Germinal center (tissue), 1 donor: ENCODE data around the gene SCFD2.
"Not testable (repeated sequence)": the region's sequence is repeated elsewhere in the genome, so short reads cannot be mapped to it uniquely, and the experiment has no call there.

Source experiments
- DNase-seq: peaks from one replicate; pipeline ENCODE4 v3.0.0; 2012; ENCODE audit warnings: mixed read lengths, low spot score

Gene SCFD2

DNA sequence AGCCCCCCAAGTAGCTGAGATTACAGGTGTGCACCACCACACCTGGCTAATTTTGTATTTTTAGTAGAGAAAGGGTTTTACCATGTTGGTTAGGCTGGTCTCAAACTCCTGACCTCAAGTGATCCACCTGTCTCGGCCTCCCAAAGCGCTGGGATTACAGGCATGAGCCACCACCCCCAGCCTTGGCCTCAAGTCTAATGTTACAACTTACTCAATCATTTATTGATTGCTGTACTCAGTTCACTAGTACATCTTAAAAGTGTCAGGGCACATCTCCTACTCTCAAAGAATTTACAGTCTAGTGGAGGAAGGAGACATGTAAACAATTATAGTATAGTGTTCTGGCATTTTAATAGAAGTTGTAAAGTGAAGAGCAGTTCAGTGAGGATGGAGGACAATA, 19.5 kb downstream of the SCFD2 start:
- DNase-seq, result not testable (repeated sequence)

DNA sequence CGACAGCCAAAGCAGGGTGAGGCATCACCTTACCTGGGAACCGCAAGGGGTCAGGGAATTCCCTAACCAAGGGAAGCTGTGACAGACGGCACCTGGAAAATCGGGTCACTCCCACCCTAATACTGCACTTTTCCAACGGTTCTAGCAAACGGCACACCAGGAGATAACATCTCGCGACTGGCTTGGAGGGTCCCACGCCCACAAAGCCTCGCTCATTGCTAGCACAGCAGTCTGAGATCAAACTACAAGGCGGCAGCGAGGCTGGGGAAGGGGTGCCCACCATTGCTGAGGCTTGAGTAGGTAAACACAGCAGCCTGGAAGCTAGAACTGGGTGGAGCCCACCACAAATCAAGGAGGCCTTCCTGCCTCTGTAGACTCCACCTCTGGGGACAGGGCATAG, 25.7 kb downstream of the SCFD2 start:
- not testable (repeated sequence) for DNase-seq

DNA sequence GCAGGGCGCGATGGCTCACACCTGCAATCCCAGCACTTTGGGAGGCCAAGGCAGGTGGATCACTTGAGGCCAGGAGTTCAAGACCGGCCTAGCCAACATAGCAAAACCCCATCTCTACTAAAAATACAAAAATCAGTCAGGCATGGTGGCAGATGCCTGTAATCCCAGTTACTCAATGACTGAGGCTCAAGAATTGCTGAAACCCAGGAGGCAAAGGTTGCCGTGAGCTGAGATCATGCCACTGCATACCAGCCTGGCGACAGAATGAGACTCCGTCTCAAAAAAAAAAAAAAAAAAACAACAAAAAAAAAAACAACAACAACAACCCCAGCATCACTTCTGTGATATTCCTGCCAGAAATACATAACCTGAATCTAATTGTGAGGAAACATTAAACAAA, 30.9 kb downstream of the SCFD2 start:
- not testable (repeated sequence) for DNase-seq

- no peak for DNase-seq
Observed at GRCh38 chr4:53326535-53326934, 39.3 kb downstream of the SCFD2 start.

DNA sequence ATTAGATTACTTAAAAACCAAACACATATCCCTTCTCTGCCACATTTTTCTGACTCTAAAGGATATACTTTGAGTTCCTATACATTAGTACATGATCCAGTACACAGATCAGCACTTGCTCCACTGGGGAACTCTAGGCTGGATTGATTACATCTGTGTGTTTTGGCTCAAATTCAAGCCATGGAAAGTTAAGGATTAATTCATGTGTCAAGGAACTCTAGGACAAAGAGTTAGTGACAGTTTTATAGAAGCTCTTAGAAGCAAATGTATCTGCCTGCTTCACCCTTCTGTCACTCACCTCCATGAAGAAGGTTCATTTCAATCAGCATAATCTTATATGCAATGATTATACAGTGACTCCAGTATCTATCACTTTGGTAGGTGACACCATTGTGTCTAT, 43.2 kb downstream of the SCFD2 start:
- DNase-seq, result no peak

DNA sequence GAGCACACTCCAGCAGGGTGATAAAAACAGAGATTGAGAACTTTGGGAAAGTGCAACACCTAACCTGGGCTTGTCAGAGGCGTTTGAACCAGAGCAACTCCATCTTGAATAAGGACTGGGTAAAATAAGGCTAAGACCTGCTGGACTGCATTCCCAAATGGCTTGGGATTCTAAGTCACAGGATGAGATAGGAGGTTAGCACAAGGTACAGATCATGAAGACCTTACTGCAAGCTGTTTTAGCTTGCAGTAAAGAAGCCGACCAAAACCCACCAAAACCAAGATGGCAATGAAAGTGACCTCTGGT, 43.9 kb downstream of the SCFD2 start:
- DNase-seq, result no peak

GRCh38 chr4:53321151-53321983, 44.5 kb downstream of the SCFD2 start:
- no peak for DNase-seq

GRCh38 chr4:53315300-53315699, 50.6 kb downstream of the SCFD2 start:
- no peak for DNase-seq

GRCh38 chr4:53314252-53314651, 51.6 kb downstream of the SCFD2 start:
- DNase-seq, result no peak

- DNase-seq, result no peak
Observed at GRCh38 chr4:53313510-53313909, 52.4 kb downstream of the SCFD2 start.

GRCh38 chr4:53309321-53310040, 56.4 kb downstream of the SCFD2 start:
- no peak for DNase-seq

DNA sequence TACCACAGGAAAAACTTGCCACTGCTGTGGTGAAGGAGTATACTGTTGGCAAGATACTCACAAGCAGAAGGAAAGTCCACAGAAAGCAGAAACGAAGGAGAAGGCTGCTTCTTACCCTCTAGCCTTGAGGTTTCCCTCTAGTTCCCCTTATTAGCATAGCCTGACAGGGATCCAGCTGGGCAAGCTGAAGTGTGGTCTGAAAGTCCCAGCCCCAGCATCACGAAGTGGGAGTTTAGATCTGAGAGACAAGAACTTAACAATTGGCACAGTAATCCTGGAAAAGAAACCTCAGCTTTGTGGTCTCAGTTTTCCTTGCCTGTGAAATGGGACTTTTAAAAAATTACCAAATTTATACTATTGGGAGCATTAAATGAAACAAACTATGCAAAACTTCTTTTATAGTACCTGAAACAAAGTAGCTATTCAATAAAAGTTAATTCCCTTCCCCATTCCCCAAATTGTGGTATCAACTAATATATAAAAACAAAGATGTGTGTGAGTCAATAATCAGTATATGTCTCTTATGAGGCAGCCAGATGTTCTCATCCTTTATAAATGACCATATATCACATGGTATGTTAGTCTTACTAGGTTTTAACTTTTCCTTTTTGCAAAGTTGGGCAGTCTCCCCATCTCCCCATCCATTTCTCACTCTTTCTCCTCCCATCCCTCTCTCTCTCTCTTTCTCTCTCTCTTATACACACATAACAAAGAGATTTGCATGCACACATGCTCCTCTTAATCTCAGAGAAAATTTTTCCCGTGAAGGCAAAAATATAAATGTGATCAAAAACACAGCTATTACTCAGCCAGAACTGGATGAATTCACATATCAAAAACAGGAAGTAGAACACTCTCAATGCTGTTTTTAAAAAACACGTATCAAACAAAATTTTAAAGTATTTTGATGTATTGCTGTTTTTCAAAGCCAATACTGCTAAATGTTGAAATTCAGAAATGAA, 57.8 kb downstream of the SCFD2 start:
- no peak for DNase-seq

DNA sequence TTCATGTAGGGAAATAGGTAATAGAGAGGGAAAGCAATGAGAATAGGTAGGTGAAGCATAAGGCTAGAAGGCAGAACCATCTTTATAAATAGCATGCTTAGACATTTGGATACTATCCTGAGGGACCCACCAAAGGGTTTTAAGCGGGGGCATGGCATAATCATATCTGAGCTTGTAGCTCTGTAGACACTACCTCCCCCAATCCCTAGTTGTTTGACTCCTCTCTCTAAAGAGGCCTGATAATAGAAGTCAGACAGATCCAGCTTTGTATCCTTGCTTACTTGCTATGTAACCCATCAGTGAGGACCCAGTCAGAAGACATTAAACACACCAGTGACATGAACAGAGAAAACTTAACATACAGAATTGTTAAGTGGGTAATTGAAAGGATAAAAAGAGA, 58.7 kb downstream of the SCFD2 start:
- no peak for DNase-seq

GRCh38 chr4:53306729-53307128, 59.1 kb downstream of the SCFD2 start:
- no peak for DNase-seq

- not testable (repeated sequence) for DNase-seq
Observed at GRCh38 chr4:53292209-53292608, 73.7 kb downstream of the SCFD2 start.

- no peak for DNase-seq
Observed at GRCh38 chr4:53281438-53281837, 84.4 kb downstream of the SCFD2 start.

DNA sequence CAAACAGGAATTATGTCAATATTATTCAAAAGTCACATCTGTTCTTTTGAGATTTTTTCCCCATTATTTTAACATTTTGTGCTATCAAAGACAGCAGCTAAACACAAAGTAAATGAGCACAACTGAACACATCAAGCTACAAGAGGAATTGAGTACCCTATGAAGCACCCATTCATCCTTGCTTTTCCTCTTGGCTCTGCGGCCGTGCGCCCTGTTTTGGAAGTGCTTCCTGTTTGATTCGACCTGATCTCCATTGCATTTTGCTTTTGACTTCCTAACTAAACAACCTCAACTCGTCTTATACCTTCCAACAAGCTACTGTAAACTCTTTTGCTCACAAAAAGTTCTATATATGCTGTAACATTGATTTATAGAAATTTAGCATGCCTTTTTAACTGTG, 85.0 kb downstream of the SCFD2 start:
- DNase-seq, result no peak

DNA sequence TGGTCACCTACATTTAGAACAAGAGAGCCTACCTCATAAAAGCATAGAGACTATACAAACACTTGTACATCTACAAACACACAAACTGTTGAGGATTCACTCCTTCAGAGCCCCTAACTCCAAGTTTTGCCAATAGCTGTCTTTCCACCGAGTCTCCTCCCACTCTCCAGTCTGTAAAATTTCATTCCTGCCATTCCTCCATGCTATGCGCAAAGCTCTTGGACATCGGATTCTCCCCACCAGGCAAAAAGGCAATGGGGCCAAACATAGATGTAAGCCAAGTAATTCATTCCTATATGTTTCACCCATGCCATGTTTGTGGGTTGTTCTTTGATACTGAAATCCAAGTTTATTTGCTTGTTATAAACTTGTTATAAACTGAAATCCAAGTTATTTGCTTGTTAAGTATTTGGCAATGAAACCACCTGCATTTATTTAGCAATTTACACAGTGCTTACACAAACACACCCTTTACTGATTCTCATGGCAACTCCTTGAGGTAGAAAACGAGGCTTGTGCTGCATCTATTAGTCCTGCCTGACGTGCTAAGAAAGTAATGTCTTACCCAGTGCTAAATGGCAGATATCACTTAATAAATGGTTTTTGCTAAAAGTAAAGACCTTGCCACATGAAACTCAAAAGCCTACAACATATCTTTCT, 91.1 kb downstream of the SCFD2 start:
- no peak for DNase-seq

- no peak for DNase-seq
Observed at GRCh38 chr4:53273726-53274125, 92.1 kb downstream of the SCFD2 start.

- no peak for DNase-seq
Observed at GRCh38 chr4:53267026-53267425, 98.8 kb downstream of the SCFD2 start.

DNA sequence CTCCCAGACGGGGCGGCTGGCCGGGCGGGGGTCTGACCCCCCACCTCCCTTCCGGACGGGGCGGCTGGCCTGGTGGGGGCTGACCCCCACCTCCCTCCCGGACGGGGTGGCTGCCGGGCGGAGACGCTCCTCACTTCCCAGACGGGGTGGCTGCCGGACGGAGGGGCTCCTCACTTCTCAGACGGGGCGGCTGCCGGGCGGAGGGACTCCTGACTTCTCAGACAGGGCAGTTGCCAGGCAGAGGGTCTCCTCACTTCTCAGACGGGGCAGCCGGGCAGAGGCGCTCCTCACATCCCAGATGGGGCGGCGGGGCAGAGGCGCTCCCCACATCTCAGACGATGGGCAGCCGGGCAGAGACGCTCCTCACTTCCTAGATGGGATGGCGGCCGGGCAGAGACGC, 109.9 kb downstream of the SCFD2 start:
- not testable (repeated sequence) for DNase-seq

GRCh38 chr4:53240573-53240972, 125.3 kb downstream of the SCFD2 start:
- no peak for DNase-seq
